CD4-positive, alpha-beta T cell treated with Interleukin-6 at 100 ng/mL for 8 hours (primary cell): ENCODE results near the gene PPM1H.

Experiments
- DNase-seq: peaks from one replicate; pipeline ENCODE4 v3.0.0-alpha.2; 2020; ENCODE audit warnings: mixed read lengths, low spot score

PPM1H gene

GRCh38 chr12:62713723-62714122 lies 221.2 kb downstream of the PPM1H start:
- DNase-seq = no peak

DNA sequence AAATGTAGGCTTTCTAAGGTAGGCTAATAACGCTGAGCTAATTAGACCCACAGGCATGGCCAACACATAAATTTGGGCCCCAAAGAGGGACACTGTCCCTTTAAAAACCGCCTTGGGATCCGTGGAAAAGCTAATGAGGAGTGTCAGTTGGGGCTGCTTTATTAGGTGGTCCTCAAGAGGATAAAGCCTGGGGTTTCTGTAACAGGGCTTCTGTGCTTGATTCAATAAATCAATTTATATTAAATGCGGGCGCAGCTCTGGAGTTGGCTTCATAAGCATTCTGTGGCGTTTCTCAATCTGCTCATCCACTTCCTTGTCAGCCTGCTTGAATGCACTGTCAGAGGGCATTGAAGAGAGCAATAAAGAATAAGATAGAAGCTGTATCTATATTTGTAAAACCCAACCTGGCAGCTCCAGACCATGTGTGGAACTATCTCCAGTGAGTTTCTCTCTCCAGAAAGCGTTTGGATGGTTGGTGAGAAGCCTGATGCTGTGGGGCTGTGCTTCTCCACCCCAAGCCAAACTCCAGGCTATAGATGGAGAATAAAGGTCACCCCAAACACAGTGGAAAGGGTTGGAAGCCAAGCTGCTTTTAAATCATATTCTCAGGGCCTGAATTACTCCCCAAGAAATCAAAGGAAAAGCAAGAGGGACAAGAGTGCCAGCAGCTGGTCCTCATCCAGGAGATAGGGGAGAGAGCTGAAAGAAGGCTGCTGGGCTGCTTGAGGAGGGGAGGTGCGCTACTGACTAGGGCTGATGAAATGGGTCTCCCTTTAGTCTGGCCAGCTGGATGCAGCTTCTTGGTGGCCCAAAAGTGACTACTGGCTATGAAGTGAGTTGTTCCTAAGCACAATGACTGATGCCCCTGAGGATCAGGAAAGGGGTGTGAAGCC lies 222.0 kb downstream of the PPM1H start:
- DNase-seq = no peak

DNA sequence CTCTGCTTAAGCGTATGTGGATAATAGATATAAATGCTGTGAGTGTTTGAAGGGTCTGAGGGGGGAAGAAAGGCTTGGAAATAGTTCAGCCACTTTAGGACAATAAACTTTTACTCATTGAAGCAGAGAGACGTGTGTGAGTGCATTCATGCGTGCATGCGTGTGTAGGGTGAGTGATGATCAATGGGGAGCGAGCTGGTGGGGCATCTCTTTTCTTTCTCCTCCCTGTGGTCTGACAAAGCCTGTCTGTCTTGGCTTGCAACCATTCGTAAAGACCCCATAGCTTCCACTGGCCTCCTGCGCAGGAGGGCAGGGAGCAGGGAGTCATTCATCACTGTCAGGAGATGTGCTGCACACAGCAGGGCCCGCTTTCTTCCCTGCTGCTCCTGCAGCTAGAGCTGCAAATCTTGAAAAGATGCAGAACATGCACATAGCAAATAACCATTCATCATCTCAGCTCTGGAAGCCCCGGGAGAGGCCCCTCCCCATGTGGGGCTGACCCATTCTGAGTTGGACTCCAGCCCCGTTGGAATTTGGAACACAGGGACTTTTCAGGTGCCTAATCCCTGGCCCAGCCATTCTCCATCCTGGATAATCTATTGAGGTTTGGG lies 223.2 kb downstream of the PPM1H start:
- DNase-seq = no peak

DNA sequence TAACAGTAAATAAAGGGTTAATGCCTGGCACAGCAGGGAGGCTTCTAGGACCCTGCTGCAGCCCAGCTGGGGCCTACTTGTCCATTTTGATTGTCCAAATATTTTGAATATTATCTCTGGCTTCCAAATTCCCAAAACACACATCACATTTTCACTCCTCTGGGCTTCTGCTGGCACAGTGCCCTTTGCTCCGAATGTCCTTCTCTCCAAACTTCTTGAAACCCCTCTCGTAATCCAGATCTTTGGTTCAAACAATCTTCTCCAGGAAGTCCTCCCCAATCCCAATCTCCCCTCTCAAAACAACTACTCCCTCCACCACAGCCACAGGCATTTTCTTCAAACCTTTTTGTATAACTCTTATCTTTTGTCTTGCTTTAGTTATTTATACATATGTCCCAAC lies 225.6 kb downstream of the PPM1H start:
- no peak for DNase-seq

GRCh38 chr12:62707939-62708338 lies 227.0 kb downstream of the PPM1H start:
- DNase-seq = no peak

- DNase-seq = no peak
Observed at GRCh38 chr12:62705846-62706245, 229.1 kb downstream of the PPM1H start.

- DNase-seq = no peak
Observed at GRCh38 chr12:62703011-62703380, 232.0 kb downstream of the PPM1H start.

DNA sequence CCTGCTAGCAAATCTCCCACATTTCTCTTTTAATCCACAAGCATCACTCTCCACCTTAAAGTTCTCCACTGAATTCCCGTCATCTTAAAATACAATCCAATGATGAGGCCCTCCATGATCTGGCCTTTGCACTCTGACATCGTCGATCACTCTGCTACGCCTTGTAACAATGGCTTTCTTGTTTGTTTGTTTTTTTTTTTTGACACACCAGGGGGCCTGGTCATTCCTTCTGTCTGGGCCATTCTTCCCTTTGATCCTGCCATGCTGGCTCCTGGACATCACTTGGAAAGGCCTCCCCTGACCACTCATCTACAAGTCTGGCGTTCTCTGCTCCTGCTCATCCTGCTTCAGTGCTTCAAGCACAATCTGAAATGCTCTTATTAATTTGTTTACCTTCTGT lies 233.5 kb downstream of the PPM1H start:
- no peak for DNase-seq

GRCh38 chr12:62700091-62700880 lies 234.7 kb downstream of the PPM1H start:
- DNase-seq = no peak

DNA sequence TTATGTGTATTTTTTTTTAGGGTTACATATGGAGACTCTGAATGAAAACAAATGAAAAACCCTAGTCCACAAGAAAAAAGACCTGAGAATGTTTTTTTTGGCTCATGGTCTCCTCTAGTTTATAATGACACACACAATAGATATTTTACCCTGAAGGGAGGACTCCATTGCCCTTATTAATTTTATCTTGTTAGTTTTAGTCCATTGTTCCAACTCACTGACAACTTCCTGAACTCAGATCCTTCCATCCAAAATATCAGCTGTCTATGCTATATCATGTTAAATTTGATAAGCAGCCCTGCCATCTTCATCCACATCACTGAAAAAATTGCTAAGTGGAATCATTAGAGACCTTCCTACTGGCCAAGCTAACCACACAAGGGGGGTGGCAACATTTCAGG lies 236.2 kb downstream of the PPM1H start:
- no peak for DNase-seq

- no peak for DNase-seq
Observed at GRCh38 chr12:62697893-62698292, 237.1 kb downstream of the PPM1H start.

DNA sequence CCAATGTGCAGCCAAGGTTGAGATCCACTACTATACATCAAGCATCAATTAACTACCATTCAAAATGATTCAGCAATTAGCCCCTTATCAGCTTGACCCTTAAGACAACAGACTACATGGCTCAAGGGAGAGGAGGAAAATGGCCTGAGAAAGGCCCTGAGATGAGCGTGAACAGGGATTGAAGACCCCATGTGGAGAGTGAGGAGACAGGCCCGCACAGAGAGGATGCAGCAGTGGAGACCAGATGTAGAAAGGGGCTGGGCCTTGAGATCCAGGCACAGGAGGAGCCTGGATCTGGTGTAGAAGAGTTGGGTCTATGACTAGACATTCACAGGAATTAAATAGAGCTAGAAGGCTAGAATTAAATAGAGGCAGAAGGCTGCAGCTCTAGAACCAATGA lies 239.3 kb downstream of the PPM1H start:
- no peak for DNase-seq

DNA sequence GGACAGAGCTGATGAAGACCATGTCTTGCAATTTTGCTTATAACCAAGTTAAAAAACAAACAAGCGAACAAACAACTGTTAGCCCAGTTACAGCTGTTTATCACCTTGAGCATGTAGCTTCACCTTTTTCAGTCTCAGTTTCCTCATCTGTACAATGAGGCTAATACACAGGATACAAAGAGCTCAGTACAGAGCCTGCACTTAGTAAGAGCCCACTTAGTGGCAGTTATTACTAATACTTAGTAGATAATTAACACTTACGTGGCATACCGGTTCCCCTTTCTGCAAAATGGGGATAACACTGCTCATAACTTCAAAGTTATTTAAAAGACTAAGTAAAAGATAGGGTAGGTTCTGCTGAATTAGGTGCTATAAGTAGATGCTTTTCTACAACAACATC lies 240.3 kb downstream of the PPM1H start:
- DNase-seq = no peak

DNA sequence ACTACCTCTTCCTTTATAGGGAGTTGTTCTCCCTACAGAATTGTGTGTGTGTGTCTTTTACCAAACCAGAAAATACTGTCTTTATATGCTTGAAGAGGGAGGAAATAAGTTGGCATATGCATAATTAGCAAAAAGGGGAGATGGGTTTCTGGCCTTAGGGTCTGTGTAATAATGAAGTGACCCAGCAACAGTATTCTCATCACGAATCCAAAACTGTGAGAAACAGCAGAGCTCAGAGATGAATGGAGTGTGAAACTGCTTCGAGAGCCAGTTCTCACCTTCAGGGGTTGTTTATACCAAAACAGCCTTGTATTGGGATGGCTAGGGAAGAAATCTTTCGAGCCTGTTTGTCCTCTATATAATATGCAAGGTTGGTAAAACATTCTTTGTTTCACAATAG lies 240.8 kb downstream of the PPM1H start:
- DNase-seq = no peak

GRCh38 chr12:62693376-62694050 lies 241.4 kb downstream of the PPM1H start:
- DNase-seq = no peak

DNA sequence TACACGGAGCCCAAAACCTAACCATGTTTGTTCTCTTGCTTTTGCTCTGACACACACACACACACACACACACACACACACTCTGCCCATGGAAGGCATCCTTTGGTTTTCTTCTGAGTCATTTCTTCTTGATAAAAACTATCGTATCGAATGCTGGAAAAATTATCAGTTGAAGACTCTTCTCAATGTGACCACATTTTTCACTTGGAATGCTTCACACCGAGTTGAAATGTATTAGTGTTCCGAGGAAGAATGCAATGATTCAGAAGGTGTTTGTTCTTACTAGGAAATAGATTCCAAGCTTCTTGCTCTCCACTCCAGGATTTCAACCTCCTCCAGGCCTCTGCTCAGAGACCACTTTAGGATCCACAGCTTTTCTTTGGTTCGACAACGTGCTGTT lies 242.1 kb downstream of the PPM1H start:
- DNase-seq = no peak

GRCh38 chr12:62691309-62691708 lies 243.6 kb downstream of the PPM1H start:
- DNase-seq = no peak

GRCh38 chr12:62689042-62689839 lies 245.7 kb downstream of the PPM1H start:
- DNase-seq = no peak

GRCh38 chr12:62686938-62687337 lies 248.0 kb downstream of the PPM1H start:
- no peak for DNase-seq

DNA sequence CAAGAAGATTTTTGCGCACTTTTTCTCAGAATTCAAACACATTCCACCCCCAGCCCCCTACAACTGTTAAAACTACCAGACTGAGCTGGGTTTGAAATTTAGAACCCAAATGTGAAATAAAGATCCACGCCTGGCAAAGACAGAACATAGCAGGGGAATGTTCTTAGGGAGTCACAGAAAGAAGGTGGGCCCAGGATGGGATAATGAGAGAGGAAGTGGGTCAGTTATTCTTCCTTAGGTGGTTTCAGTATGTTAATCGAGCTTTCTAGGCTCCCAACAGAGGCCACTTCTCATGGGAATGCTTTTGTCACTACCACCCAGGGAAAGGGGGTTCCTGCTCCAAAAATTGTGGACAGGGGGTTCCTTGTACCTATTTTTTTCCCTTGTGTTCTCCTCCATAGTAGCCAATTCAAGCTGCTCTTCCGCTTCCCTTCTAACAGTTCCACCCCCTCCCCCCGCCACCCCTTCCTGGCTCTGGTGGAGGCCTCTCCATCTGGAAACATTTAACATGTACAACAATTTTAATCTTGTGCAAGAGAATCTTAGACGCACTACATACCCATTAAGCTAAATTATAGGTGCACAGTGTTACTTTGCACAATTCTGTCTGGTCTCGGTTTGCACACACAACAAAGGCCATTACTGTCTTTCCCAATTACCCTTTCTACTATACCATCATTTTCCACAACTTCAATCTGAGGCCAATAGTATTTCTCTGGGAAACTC lies 250.2 kb downstream of the PPM1H start:
- DNase-seq = no peak
